K562 (cell line): ENCODE measurements around the gene ZNF22. TPM values are rescaled to one million over a fixed set of nuclear protein-coding genes. Genes with fewer than 3 reads are reported as not detected.

Experiments used
- ARID4B ChIP-seq: sonication (generic); formaldehyde crosslinking; IDR thresholded peaks from 2 replicates; pipeline ENCODE4 v1.8.0; 2022; ENCODE audit warnings: mild to moderate bottlenecking, missing genetic modification reagents
- polyA plus RNA-seq, 8 experiments: library from polyadenylated mRNA; depleted of rRNA in 4 of 8; stranded (reverse) in 5 of 8; unstranded in 3 of 8; fragments of >200 nt; fragmentation: Nextera tagmentation in 2 of 8; fragmentation: Illumina TruSeq in 1 of 8; extraction: Ambion mirVana in 2 of 8; extraction: Trizol in 1 of 8; gene quantifications; 2 replicates each; pipeline versions ENCODE4 v1.2.1 to v1.2.3, GENCODE V29; 2011 to 2014; ENCODE audit warnings: inconsistent platforms in 1 of 8, missing spikeins in 1 of 8
- total RNA-seq, 7 experiments: library from RNA; depleted of rRNA in 6 of 7; stranded (reverse); fragments of >200 nt in 6 of 7; fragmentation: Illumina TruSeq in 2 of 7; extraction: Trizol in 2 of 7; gene quantifications; 2 replicates each; pipeline versions ENCODE4 v1.2.1 to v1.2.3, GENCODE V29; 2011 to 2021; ENCODE audit warnings: low replicate concordance in 1 of 7
- TF ChIP-seq, protein P1 (sequence below): fragments of 450-650 bp; IDR thresholded peaks from 2 replicates; pipeline ENCODE4 v1.7.1; 2018; ENCODE audit warnings: mild to moderate bottlenecking, low read depth; ENCODE audit not compliant: partially characterized antibody

The ZNF22 gene
- total and polyA plus RNA-seq, 9 of the 15 experiments (the other 6 are each of a cell fraction or from before 2014, with no cell fraction given): 36.2 to 98.7 (median 51.2) TPM

DNA sequence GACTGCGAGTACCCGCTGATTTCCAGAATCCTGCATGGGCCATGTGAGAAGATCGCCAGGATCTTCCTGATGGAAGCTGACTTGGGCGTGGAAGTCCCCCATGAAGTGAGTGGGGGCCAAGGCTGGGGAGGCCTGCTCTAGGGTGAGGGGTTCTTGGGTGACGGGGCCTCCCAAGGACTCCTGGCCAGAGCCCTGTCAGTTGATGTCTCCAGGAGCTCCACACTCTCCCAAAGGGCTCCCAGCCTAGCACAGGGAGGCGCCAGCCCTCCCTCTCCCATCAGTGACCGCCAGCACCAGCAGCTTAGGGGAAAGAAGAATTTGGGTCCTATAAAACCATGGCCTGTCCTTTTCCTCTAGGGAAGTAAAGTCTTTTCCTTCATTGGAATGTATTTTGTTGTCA is 9.8 kb upstream of the ZNF22 start (continued):
- TF ChIP-seq ARID4B: no peak
- TF ChIP-seq, protein P1, sequence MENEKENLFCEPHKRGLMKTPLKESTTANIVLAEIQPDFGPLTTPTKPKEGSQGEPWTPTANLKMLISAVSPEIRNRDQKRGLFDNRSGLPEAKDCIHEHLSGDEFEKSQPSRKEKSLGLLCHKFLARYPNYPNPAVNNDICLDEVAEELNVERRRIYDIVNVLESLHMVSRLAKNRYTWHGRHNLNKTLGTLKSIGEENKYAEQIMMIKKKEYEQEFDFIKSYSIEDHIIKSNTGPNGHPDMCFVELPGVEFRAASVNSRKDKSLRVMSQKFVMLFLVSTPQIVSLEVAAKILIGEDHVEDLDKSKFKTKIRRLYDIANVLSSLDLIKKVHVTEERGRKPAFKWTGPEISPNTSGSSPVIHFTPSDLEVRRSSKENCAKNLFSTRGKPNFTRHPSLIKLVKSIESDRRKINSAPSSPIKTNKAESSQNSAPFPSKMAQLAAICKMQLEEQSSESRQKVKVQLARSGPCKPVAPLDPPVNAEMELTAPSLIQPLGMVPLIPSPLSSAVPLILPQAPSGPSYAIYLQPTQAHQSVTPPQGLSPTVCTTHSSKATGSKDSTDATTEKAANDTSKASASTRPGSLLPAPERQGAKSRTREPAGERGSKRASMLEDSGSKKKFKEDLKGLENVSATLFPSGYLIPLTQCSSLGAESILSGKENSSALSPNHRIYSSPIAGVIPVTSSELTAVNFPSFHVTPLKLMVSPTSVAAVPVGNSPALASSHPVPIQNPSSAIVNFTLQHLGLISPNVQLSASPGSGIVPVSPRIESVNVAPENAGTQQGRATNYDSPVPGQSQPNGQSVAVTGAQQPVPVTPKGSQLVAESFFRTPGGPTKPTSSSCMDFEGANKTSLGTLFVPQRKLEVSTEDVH: no peak
